BJ (cell line): ENCODE measurements around the gene EPOP. TPM values are rescaled to one million over a fixed set of nuclear protein-coding genes. Genes with fewer than 3 reads are reported as not detected.

ENCODE experiments used
- CTCF ChIA-PET: fragments of 350-600 bp; formaldehyde crosslinking; extraction: SDS; loops from one replicate; lab custom pipeline; 2021; ENCODE audit warnings: antibody characterized with exemption, inconsistent platforms; lab: Yijun Ruan, JAX
- POLR2A ChIA-PET: fragments of 300-600 bp; sonication (Branson Sonifier 250); formaldehyde crosslinking; extraction: SDS; loops from one replicate; lab custom pipeline; 2021; ENCODE audit warnings: antibody characterized with exemption; lab: Charles Lee
- DNase-seq: peaks from one replicate; pipeline ENCODE4 v3.0.0-alpha.2; 2011; ENCODE audit warnings: low read depth
- H3K27me3 ChIP-seq: 2 replicates; pipeline ENCODE4 v1.6.0; 2011; ENCODE audit warnings: low read length; ENCODE audit not compliant: control insufficient read depth, insufficient read depth
- H3K36me3 ChIP-seq: 2 replicates; pipeline ENCODE4 v1.5.1; 2011; ENCODE audit warnings: low read length; ENCODE audit not compliant: control insufficient read depth, insufficient read depth
- H3K4me3 ChIP-seq: 2 replicates; pipeline ENCODE4 v1.5.1; 2011; ENCODE audit warnings: low read depth, mild to moderate bottlenecking, control low read depth, low read length
- CTCF ChIP-seq: IDR thresholded peaks from 2 replicates; pipeline ENCODE4 v1.5.1; 2011; ENCODE audit warnings: low read depth, mild to moderate bottlenecking, control low read depth, inconsistent platforms, low read length, moderate library complexity; ENCODE audit not compliant: insufficient read depth
- polyA plus RNA-seq: library from polyadenylated mRNA; depleted of rRNA; stranded (reverse); fragments of >200 nt; gene quantifications from 2 replicates; pipeline ENCODE4 v1.2.3, GENCODE V29; 2011

The EPOP gene
- polyA plus RNA-seq, 1 experiment: 0.52 TPM

DNA sequence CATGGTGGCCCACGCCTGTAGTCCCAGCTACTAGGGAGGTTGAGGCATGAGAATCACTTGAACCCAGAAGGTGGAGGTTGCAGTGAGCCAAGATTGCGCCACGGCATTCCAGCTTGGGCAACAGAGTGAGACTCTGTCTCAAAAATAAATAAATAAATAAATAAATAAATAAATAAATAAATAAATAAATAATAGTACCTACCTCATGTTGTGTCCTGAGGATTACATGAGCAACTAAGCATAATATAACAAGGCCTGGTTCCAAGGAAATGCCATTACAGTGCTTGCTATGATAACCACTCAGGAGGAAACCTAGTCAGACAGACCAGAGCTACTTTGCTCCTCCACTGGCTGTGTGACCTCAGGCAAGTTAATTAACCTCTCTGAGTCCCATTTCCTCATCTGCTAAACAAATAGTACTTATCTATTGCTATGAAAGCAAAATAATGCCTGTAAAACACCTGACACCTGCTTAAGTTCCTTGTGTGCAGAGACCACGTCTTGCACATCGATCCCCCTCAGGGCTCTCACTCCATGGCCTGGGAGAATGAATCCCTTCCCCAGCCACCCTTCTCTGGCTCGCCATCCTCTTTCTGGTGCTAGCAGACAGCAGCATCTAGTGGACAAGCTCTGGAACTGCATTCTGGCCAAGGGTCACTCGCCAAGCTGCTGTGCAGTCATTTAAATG lies 7.5 kb downstream of the EPOP start:
- POLR2A ChIA-PET: no interaction called here
- TF ChIP-seq CTCF: peak; percentile 100
- Histone ChIP-seq H3K36me3 (no peaks in the 10 kb centered on the region), H3K4me3 (no peak overlapping the region), H3K27me3 (peaks cover 33% of the 10 kb centered on the region)
- DNase-seq: no peak
- CTCF ChIA-PET: interaction anchor here (0.6 to 4.4 kb wide), 48 partner anchors 10 to 337 kb away, joined by 3 to 51 read pairs (median 4); partner anchors contain the start of genes ARHGAP23 and CISD3

GRCh38 chr17:38663964-38664644 lies 10.7 kb downstream of the EPOP start:
- POLR2A ChIA-PET: no interaction called here

GRCh38 chr17:38663125-38663751 lies 11.5 kb downstream of the EPOP start:
- POLR2A ChIA-PET: no interaction called here
- CTCF ChIA-PET: interaction anchor here (0.7 to 4.1 kb wide), 23 partner anchors 9 to 332 kb away, joined by 3 to 36 read pairs (median 4); no protein-coding TSS in a partner anchor

More at GRCh38 chr17:38663964-38664644, 10.7 kb downstream of the EPOP start:
- no peak overlapping the region for H3K4me3 ChIP-seq
- CTCF ChIA-PET: interaction anchor here (0.8 to 4.1 kb wide), 22 partner anchors 8 to 333 kb away, joined by 3 to 36 read pairs (median 4); no protein-coding TSS in a partner anchor
- DNase-seq: no peak
- no peak for TF ChIP-seq CTCF
- H3K36me3 ChIP-seq: no peaks in the 10 kb centered on the region
- H3K27me3 ChIP-seq: peaks cover 12% of the 10 kb centered on the region

GRCh38 chr17:38660097-38661025 lies 14.4 kb downstream of the EPOP start:
- H3K36me3 ChIP-seq: no peaks in the 10 kb centered on the region
- H3K27me3 ChIP-seq: peaks cover 8% of the 10 kb centered on the region
- ChIA-PET CTCF (interaction anchor here (0.7 to 1.6 kb wide), 4 partner anchors 27 to 151 kb away, joined by 3 to 5 read pairs (median 4); no protein-coding TSS in a partner anchor), POLR2A (no interaction called here)
- TF ChIP-seq CTCF: no peak
- no peak for DNase-seq
- H3K4me3 ChIP-seq: no peak overlapping the region

More at GRCh38 chr17:38663125-38663751, 11.5 kb downstream of the EPOP start:
- TF ChIP-seq CTCF: peak; percentile 89
- H3K4me3 ChIP-seq: no peak overlapping the region
- peaks cover 9% of the 10 kb centered on the region for H3K27me3 ChIP-seq
- DNase-seq: no peak
- H3K36me3 ChIP-seq: no peaks in the 10 kb centered on the region
